H1 (cell line): ENCODE results near the gene EGR4. TPM values are rescaled to one million over a fixed set of nuclear protein-coding genes. Genes with fewer than 3 reads are reported as not detected.

Source experiments
- CTCF ChIA-PET: fragments of 300-600 bp; sonication (Branson Sonifier 250); formaldehyde crosslinking; loops from one replicate; lab custom pipeline; 2021; ENCODE audit not compliant: partially characterized antibody; lab: Charles Lee
- POLR2A ChIA-PET: fragments of 300-600 bp; sonication (Branson Sonifier 250); formaldehyde crosslinking; loops from one replicate; lab custom pipeline; 2021; ENCODE audit warnings: inconsistent platforms; ENCODE audit not compliant: partially characterized antibody; lab: Charles Lee
- DNase-seq, 2 experiments: peaks; one replicate each; pipeline versions ENCODE4 v3.0.0 to v3.0.0-alpha.2; 2010 to 2022; ENCODE audit warnings: low spot score in 2 of 2, low read depth in 1 of 2, mixed read lengths in 1 of 2
- FAIRE-seq: peaks from 2 replicates; lab custom pipeline; 2011; peaks lifted over from hg19 to GRCh38; lab: Jason Lieb, UNC
- H2AFZ ChIP-seq: 2 replicates; pipeline ENCODE4 v1.8.1; 2012; ENCODE audit warnings: low read length, inconsistent platforms
- H2AK5ac ChIP-seq: 2 replicates; pipeline ENCODE4 v1.6.1; 2013; ENCODE audit warnings: low read depth, low read length
- H2BK120ac ChIP-seq: replicated peaks from 2 replicates; pipeline ENCODE3; 2013; ENCODE audit warnings: low read depth, low read length, inconsistent platforms
- H2BK12ac ChIP-seq: 2 replicates; pipeline ENCODE4 v1.6.1; 2013; ENCODE audit warnings: low read depth, low read length
- H2BK15ac ChIP-seq: 2 replicates; pipeline ENCODE4 v1.6.1; 2013; ENCODE audit warnings: low read length
- H2BK20ac ChIP-seq: 2 replicates; pipeline ENCODE4 v1.6.1; 2013; ENCODE audit warnings: low read length
- H2BK5ac ChIP-seq: 2 replicates; pipeline ENCODE4 v1.6.1; 2013; ENCODE audit warnings: low read depth, low read length
- H3K14ac ChIP-seq: 2 replicates; pipeline ENCODE4 v1.6.1; 2013; ENCODE audit warnings: inconsistent platforms; ENCODE audit not compliant: insufficient read length
- H3K18ac ChIP-seq: 2 replicates; pipeline ENCODE4 v1.6.1; 2013; ENCODE audit warnings: low read length; ENCODE audit errors: extremely low read depth
- H3K23ac ChIP-seq: 2 replicates; pipeline ENCODE4 v1.6.1; 2013; ENCODE audit warnings: inconsistent platforms; ENCODE audit not compliant: insufficient read length
- H3K23me2 ChIP-seq: 2 replicates; pipeline ENCODE4 v1.6.1; 2013; ENCODE audit warnings: low read depth, low read length
- H3K27ac ChIP-seq: 2 replicates; pipeline ENCODE4 v1.6.1; 2011; ENCODE audit warnings: low read depth, low read length, inconsistent platforms
- H3K27me3 ChIP-seq, 4 experiments: replicated peaks in 1 of 4; 1 replicate in 1 of 4; 2 replicates in 3 of 4; pipeline versions ENCODE4 v1.6.1 to v1.8.1; 2011 to 2013; ENCODE audit warnings: low read length in 3 of 4, mild to moderate bottlenecking in 3 of 4, inconsistent platforms in 2 of 4, mixed read lengths in 2 of 4, moderate library complexity in 1 of 4; ENCODE audit not compliant: control insufficient read depth in 3 of 4, insufficient read depth in 3 of 4; ENCODE audit errors: extremely low read depth in 1 of 4
- H3K36me3 ChIP-seq, 4 experiments: 2 replicates each; pipeline versions ENCODE4 v1.6.1 to v1.8.1; 2011 to 2013; ENCODE audit warnings: mild to moderate bottlenecking in 4 of 4, low read length in 3 of 4, moderate library complexity in 2 of 4, control low read depth in 1 of 4, inconsistent platforms in 1 of 4; ENCODE audit not compliant: insufficient read depth in 4 of 4, control insufficient read depth in 2 of 4
- H3K4ac ChIP-seq: replicated peaks from 2 replicates; pipeline ENCODE3; 2013; ENCODE audit warnings: low read length, low read depth, mixed read lengths, inconsistent platforms; ENCODE audit not compliant: insufficient read length
- H3K4me1 ChIP-seq, 4 experiments: replicated peaks in 1 of 4; 1 replicate in 1 of 4; 2 replicates in 3 of 4; pipeline versions ENCODE4 v1.6.1 to v1.8.1; 2011 to 2013; ENCODE audit warnings: low read length in 3 of 4, inconsistent platforms in 2 of 4, mixed read lengths in 1 of 4; ENCODE audit not compliant: insufficient read depth in 4 of 4, control insufficient read depth in 3 of 4
- H3K4me2 ChIP-seq, 2 experiments: 2 replicates each; pipeline versions ENCODE4 v1.6.1 to v1.8.1; 2011 to 2013; ENCODE audit warnings: low read depth in 2 of 2, low read length in 2 of 2, control low read depth in 1 of 2, inconsistent platforms in 1 of 2, mild to moderate bottlenecking in 1 of 2; ENCODE audit not compliant: insufficient read depth in 1 of 2
- H3K4me3 ChIP-seq, 4 experiments: fragments of 200-600, 300-600 bp in 1 of 4; sonication (generic), shearing (Covaris generic), sonication (Bioruptor Twin) in 1 of 4; 2 replicates each; pipeline versions ENCODE4 v1.5.1 to v1.8.1; 2011 to 2016; ENCODE audit warnings: low read length in 4 of 4, low read depth in 3 of 4, control low read depth in 2 of 4, inconsistent platforms in 2 of 4, mild to moderate bottlenecking in 2 of 4, mixed read lengths in 1 of 4, moderate library complexity in 1 of 4; ENCODE audit not compliant: insufficient read depth in 2 of 4; ENCODE audit errors: extremely low read depth in 1 of 4
- H3K56ac ChIP-seq: replicated peaks from 2 replicates; pipeline ENCODE3; 2013; ENCODE audit warnings: low read depth, mild to moderate bottlenecking, mixed read lengths, low read length, inconsistent platforms; ENCODE audit not compliant: insufficient read length
- H3K79me1 ChIP-seq: 2 replicates; pipeline ENCODE4 v1.6.1; 2013; ENCODE audit warnings: low read depth, low read length, control low read depth
- H3K79me2 ChIP-seq, 2 experiments: 2 replicates each; pipeline versions ENCODE4 v1.6.1 to v1.8.1; 2012 to 2013; ENCODE audit warnings: low read length in 2 of 2, mild to moderate bottlenecking in 2 of 2, inconsistent platforms in 1 of 2; ENCODE audit not compliant: insufficient read depth in 2 of 2, control insufficient read depth in 1 of 2
- H3K9ac ChIP-seq, 4 experiments: replicated peaks in 1 of 4; 1 replicate in 1 of 4; 2 replicates in 3 of 4; pipeline versions ENCODE4 v1.6.1 to v1.8.1; 2011 to 2013; ENCODE audit warnings: low read depth in 3 of 4, low read length in 3 of 4, control low read depth in 2 of 4, mild to moderate bottlenecking in 2 of 4, moderate library complexity in 2 of 4, inconsistent platforms in 1 of 4; ENCODE audit errors: extremely low read depth in 1 of 4
- H3K9me3 ChIP-seq, 2 experiments: 2 replicates each; pipeline versions ENCODE4 v1.6.1 to v1.8.1; 2012 to 2013; ENCODE audit warnings: mild to moderate bottlenecking in 2 of 2, moderate library complexity in 2 of 2, control low read depth in 1 of 2, inconsistent platforms in 1 of 2, low read depth in 1 of 2, low read length in 1 of 2, mixed read lengths in 1 of 2; ENCODE audit not compliant: insufficient read depth in 2 of 2
- H4K20me1 ChIP-seq, 2 experiments: replicated peaks in 1 of 2; 2 replicates each; pipeline versions ENCODE3 to v1.8.1; 2011 to 2013; ENCODE audit warnings: inconsistent platforms in 2 of 2, low read length in 2 of 2, mild to moderate bottlenecking in 1 of 2; ENCODE audit not compliant: insufficient read depth in 2 of 2, control insufficient read depth in 1 of 2
- H4K5ac ChIP-seq: 2 replicates; pipeline ENCODE4 v1.6.1; 2013; ENCODE audit warnings: low read length, low read depth, mixed read lengths, inconsistent platforms; ENCODE audit not compliant: insufficient read length
- H4K8ac ChIP-seq: 2 replicates; pipeline ENCODE4 v1.8.0; 2013; ENCODE audit warnings: mild to moderate bottlenecking, moderate library complexity, low read length, inconsistent platforms; ENCODE audit not compliant: insufficient read depth; ENCODE audit errors: extremely low read depth
- H4K91ac ChIP-seq: replicated peaks from 2 replicates; pipeline ENCODE3; 2013; ENCODE audit warnings: low read length, mixed read lengths, inconsistent platforms; ENCODE audit not compliant: insufficient read length
- KDM1A ChIP-seq: fragments of 200-600, 300-600 bp; sonication (generic); IDR thresholded peaks from 2 replicates; pipeline ENCODE4 v1.7.1; 2016; ENCODE audit warnings: mild to moderate bottlenecking, low read length, borderline replicate concordance
- POLR2A ChIP-seq, 2 experiments: IDR thresholded peaks; 1 replicate in 1 of 2; 2 replicates in 1 of 2; pipeline ENCODE4 v1.6.1; 2011; ENCODE audit warnings: low read depth in 2 of 2, low read length in 2 of 2, mild to moderate bottlenecking in 2 of 2; ENCODE audit errors: control extremely low read depth in 1 of 2
- RAD21 ChIP-seq, 2 experiments: IDR thresholded peaks in 1 of 2; conservative IDR thresholded peaks in 1 of 2; 2 replicates each; pipeline ENCODE4 v1.6.1; 2011; ENCODE audit warnings: low read depth in 2 of 2, low read length in 2 of 2, improper control_type of control experiment in 1 of 2, inconsistent platforms in 1 of 2, mild to moderate bottlenecking in 1 of 2, moderate library complexity in 1 of 2
- SIN3A ChIP-seq, 2 experiments: IDR thresholded peaks in 1 of 2; conservative IDR thresholded peaks in 1 of 2; 2 replicates each; pipeline ENCODE4 v1.6.1; 2011 to 2012; ENCODE audit warnings: low read length in 2 of 2, improper control_type of control experiment in 1 of 2, low read depth in 1 of 2, mild to moderate bottlenecking in 1 of 2
- SIX5 ChIP-seq: IDR thresholded peaks from 2 replicates; pipeline ENCODE4 v1.6.1; 2011; ENCODE audit warnings: mild to moderate bottlenecking, low read depth, low read length
- SP1 ChIP-seq: IDR thresholded peaks from 2 replicates; pipeline ENCODE4 v1.6.1; 2011; ENCODE audit warnings: low read depth, low read length
- WGBS, 2 experiments: shearing (Covaris generic) in 1 of 2; methylation state at CpG; one replicate each; pipeline versions ENCODE4 v1.1.6 to v1.1.7; 2013 to 2015; ENCODE audit warnings: low lambda C conversion rate in 2 of 2, mixed read lengths in 2 of 2, inconsistent platforms in 1 of 2, low coverage in 1 of 2, missing lambda C conversion rate in 1 of 2; ENCODE audit not compliant: insufficient replicate concordance in 2 of 2, insufficient coverage in 1 of 2, insufficient read length in 1 of 2; ENCODE audit errors: extremely low coverage in 1 of 2, missing lambda C conversion rate in 1 of 2; 5-methylcytosine and 5-hydroxymethylcytosine counted together
- polyA plus RNA-seq, 7 experiments: library from polyadenylated mRNA; depleted of rRNA in 3 of 7; stranded (reverse) in 5 of 7; unstranded in 2 of 7; fragments of >200 nt in 5 of 7; fragments of 200-250 nt in 2 of 7; gene quantifications; 1 replicate in 5 of 7; 2 replicates in 1 of 7; 4 replicates in 1 of 7; pipeline versions ENCODE4 v1.2.1 to v1.2.3, GENCODE V29; 2011 to 2013; ENCODE audit warnings: missing spikeins in 2 of 7, mixed read lengths in 2 of 7
- total RNA-seq: library from RNA; stranded (reverse); fragmentation: NEBNext Ultra II Directional; extraction: Animal tissue kit (Norgen Biotek cat#: 25700); gene quantifications from 2 replicates; pipeline ENCODE4 v1.2.1, GENCODE V29; 2021
- TF ChIP-seq, protein P1 (sequence below), 3 experiments: IDR thresholded peaks; 1 replicate in 2 of 3; 2 replicates in 1 of 3; pipeline versions ENCODE4 v1.5.1 to v1.6.1; 2011; ENCODE audit warnings: low read length in 3 of 3, mild to moderate bottlenecking in 3 of 3, inconsistent platforms in 2 of 3, low read depth in 1 of 3, moderate library complexity in 1 of 3; ENCODE audit not compliant: insufficient read depth in 1 of 3; ENCODE audit errors: control extremely low read depth in 1 of 3
- TF ChIP-seq, protein P2 (sequence below): IDR thresholded peaks from 2 replicates; pipeline ENCODE4 v1.6.1; 2012; ENCODE audit warnings: inconsistent platforms

EGR4 gene
- total and polyA plus RNA-seq, 2 of the 8 experiments (the other 6 are each of a cell fraction or from before 2014, with no cell fraction given) = 0.20 TPM; not detected in 1

DNA sequence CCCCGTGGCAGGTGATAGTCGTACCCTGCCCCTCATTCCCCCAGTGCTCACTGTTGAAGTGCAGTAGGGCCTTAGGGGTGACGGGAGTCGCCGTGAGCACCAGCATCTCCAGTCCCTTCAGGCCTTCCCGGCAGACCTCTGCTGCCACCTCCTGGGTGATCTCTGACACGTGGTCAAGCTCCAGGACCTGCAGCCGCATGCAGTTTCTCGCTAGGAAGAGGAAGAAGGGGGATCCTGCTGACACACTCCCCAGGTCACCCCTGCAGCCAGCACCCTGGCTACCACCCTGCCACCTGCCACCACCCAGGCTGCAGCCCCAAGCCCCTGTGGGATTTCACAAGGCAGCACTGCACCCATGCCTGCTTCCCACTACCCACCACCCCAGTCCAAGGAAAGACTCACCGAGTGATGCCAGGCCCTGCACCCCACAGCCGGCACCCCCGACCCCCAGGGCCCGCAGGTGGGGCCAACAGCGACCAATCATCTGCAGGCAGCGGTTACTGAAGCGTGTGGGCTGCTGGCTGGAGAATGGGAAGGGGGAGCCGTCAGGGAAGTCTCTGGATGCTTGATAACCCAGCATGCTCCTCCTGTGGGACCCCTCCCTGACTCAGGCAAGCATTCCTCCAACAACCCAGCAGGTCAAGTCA, 32.9 kb downstream of the EGR4 start:
- ChIA-PET CTCF (interaction anchor here (0.8 to 7.0 kb wide), 11 partner anchors 8 to 180 kb away, joined by 3 to 51 read pairs (median 7); partner anchors contain the start of genes CCT7, EGR4, PRADC1 and SMYD5), POLR2A (interaction anchor here (0.9 to 5.1 kb wide), 2 partner anchors 8 to 24 kb away, joined by 3 to 53 read pairs; partner anchors contain the start of genes CCT7 and PRADC1)
- Histone ChIP-seq H4K8ac (no peak overlapping the region; the same call in 1 of the 2 replicates), H3K23ac (no peak overlapping the region), H3K9ac (no peak overlapping the region), H2BK5ac (no peak overlapping the region), H3K9me3 (no peaks in the 10 kb centered on the region), H3K4me2 (no peak overlapping the region), H4K20me1 (peaks cover 12 to 18% of the 10 kb centered on the region in 2 experiments), H3K79me2 (no peaks in the 10 kb centered on the region), H4K5ac (no peak overlapping the region), H3K27ac (no peak overlapping the region), H2BK12ac (no peak overlapping the region), H2AK5ac (no peak overlapping the region), H3K4ac (no peak overlapping the region), H3K18ac (no peak overlapping the region), H3K27me3 (no peaks in the 10 kb centered on the region), H3K79me1 (no peaks in the 10 kb centered on the region), H3K4me3 (no peak overlapping the region), H3K36me3 (peaks cover 3 to 20% (median 8%) of the 10 kb centered on the region in 4 experiments; a peak in 5 of 8 replicates), H2BK20ac (no peak overlapping the region), H3K56ac (no peak overlapping the region), H3K4me1 (peaks cover 0 to 6% (median 3%) of the 10 kb centered on the region in 4 experiments; a peak in 3 of 7 replicates), H2BK15ac (no peak overlapping the region), H2BK120ac (no peak overlapping the region), H2AFZ (no peak overlapping the region), H4K91ac (no peak overlapping the region), H3K14ac (no peak overlapping the region), H3K23me2 (no peaks in the 10 kb centered on the region; the same call in 1 of the 2 replicates)
- FAIRE-seq (peak; percentile 36), DNase-seq (peak in 1 of 2 experiments; percentile 80)
- 65% methylated on average over 17 of the region's 17 CpGs; no CpG with 5 or more reads in 1 of the 2 experiments for WGBS, 2 experiments
- TF ChIP-seq KDM1A (no peak), POLR2A (IDR thresholded peaks at IDR 0.05; ENCODE audit: control extremely low read depth in 1 of 2, low read depth in 2 of 2, low read length in 2 of 2) (peak in 1 of 2 experiments; percentile 28; a peak in 1 of 3 replicates), RAD21 (IDR thresholded peaks at IDR 0.05 in 1 of 2, conservative IDR thresholded peaks at IDR 0.05 in 1 of 2; ENCODE audit: low read depth in 2 of 2, low read length in 2 of 2) (peak; percentile 71 to 81), SIX5 (no peak), SIN3A (conservative IDR thresholded peaks at IDR 0.05 in 1 of 2, IDR thresholded peaks at IDR 0.05 in 1 of 2; ENCODE audit: low read depth in 1 of 2, low read length in 2 of 2) (0 out of 4 replicates have a peak, but pooled peaks of 1 of the 2 experiments have one; percentile 35), SP1 (no peak)
- TF ChIP-seq, protein P1, sequence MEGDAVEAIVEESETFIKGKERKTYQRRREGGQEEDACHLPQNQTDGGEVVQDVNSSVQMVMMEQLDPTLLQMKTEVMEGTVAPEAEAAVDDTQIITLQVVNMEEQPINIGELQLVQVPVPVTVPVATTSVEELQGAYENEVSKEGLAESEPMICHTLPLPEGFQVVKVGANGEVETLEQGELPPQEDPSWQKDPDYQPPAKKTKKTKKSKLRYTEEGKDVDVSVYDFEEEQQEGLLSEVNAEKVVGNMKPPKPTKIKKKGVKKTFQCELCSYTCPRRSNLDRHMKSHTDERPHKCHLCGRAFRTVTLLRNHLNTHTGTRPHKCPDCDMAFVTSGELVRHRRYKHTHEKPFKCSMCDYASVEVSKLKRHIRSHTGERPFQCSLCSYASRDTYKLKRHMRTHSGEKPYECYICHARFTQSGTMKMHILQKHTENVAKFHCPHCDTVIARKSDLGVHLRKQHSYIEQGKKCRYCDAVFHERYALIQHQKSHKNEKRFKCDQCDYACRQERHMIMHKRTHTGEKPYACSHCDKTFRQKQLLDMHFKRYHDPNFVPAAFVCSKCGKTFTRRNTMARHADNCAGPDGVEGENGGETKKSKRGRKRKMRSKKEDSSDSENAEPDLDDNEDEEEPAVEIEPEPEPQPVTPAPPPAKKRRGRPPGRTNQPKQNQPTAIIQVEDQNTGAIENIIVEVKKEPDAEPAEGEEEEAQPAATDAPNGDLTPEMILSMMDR (IDR thresholded peaks at IDR 0.05; ENCODE audit: control extremely low read depth in 1 of 3, insufficient read depth in 1 of 3, low read depth in 1 of 3, low read length in 3 of 3) = peak in 2 of 3 experiments; percentile 67 to 77; a peak in 3 of 4 replicates
- TF ChIP-seq, protein P2, sequence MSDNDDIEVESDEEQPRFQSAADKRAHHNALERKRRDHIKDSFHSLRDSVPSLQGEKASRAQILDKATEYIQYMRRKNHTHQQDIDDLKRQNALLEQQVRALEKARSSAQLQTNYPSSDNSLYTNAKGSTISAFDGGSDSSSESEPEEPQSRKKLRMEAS = peak; percentile 94
